ENCODE measurements around the gene TTN.

Gene TTN

DNA sequence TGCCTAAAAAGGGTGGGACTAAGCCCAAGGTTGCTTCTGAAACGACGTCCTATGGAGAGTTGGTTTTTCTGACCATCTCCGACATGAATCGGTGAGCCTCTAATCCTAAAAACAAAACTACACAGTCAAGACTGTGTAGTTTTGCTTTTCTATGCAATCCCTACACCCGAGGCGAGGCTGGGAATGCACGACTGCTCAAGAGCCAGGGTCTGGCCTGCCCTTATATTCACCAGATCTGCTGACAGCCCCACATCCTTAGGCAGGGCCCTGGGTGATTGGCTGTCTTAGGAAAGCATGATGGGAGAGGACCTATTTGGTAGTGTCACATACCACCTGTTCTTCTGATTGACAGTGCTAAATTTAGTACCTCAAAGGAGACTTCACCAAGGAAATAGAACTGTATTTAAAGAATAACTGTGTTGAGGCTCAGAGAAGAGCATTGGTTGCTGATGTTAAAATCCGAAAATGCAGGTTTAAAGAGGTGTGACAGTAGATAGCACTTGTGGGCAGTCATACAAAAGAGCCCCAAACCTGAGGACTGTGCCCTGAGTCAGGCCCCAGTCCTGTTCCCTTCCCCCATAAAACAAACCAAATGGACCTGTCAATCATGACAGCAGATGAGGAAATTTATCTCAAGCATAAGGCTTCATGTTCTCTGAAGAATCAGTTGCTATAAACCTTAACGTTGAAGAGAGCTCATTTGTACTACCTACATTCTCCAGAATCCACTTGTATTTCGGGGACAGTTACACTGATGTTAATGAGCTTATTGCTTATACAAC lies at the start of gene TTN:
TTN (minus strand) TSS at position 197 of the 782 bp plus-strand sequence. CDS start 2,781 bp downstream, outside the sequence.
- DNase-seq (ENCODE audit: low read depth in 2 of 2) = no peak

DNA sequence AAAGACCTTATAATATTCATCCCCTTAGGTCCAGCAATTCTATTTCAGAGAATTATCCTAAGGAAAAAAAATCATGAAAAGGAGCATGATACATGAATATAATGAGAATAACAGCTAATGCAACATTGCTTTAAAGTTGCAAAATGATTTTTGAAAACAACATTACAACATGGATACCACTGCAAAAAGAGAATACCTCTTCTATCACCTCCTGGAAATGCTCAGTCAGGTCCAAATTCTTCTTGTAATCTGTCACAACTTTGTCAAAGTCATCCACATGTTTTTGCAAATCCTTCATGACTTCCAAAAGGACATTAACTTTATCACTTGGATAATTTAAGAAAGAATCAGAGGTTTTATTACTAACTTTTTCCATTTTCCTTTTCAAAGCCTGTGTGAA lies 47.9 kb upstream of the TTN start:
- no peak for DNase-seq (ENCODE audit: low read depth in 2 of 2)

DNA sequence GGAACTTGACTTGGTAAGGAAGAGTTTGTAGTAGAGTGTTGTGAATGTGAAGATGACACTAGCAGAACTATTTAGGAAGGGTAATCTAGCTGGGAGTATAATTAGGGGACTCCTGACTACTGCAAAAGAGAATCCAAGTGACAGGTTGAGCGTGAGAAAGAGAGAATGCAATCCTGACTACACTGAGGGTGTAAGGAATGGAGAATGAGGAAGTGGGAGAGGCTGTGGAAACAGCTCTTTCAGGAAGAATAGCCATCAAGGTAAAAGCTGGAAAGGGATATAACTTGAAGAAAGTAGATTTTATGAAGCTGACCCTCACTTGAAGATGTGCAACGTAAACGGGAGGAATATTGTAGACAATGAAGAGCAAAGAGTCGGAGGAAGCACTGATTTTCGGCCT lies 41.1 kb upstream of the TTN start:
- no peak for DNase-seq (ENCODE audit: low read depth in 2 of 2)

DNA sequence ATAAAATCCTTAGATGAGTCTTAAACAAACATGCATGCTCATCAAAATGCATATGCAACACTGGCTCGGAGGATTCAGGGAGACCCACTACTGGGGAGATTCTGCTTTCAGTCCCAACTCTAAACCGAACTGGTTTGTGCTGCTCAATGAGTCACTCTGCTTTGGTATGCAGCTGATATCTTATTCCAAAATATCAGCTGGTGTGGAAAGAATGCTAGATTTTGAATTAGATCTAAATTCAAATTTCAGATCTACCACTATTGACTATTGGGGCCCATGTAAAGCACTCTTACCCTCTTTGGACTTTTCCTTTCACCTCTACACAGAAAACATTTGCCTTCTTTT lies 39.2 kb upstream of the TTN start:
- DNase-seq (ENCODE audit: low read depth in 2 of 2) = no peak

DNA sequence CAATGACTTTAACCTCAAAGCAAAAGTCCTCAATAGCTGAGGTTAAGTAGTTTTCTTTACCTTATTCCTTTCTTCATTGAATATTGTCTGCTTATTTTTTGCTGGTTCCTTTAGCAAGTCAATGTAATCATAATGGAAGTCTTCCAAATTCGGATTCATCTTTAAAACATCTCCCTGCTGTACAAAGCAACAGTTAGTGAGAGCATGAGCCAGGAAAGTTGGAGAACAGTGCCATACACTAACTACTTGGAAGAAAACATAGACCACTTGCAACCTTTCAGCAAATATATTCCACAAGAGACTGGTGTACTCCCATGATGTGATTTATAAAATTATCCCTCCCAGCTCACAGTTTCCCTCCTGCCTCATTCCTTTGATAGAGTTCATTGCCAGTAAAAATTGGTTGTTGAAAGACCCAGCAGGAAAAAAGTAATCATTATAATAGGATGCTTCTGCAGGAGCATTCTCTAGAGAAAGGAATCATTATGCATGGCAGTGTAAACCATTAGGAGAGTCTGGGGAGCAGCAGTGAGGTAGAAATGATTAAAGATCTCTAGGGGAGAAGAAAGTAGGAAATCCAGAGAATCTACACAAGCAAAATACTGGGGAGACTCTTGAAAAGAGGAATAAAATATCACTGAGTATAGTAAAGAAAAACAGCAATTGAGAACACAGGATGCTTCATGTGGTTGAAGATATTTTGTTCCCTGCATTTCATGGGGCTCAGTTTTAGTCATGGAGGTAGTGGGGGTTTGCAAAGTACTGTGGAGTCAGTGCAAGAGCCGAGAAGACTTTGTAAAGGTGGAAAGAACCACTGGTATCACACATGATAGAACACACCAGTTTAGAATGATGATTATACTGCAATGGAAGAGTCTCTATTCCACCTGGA lies 38.6 kb upstream of the TTN start:
- DNase-seq (ENCODE audit: low read depth in 2 of 2) = no peak

DNA sequence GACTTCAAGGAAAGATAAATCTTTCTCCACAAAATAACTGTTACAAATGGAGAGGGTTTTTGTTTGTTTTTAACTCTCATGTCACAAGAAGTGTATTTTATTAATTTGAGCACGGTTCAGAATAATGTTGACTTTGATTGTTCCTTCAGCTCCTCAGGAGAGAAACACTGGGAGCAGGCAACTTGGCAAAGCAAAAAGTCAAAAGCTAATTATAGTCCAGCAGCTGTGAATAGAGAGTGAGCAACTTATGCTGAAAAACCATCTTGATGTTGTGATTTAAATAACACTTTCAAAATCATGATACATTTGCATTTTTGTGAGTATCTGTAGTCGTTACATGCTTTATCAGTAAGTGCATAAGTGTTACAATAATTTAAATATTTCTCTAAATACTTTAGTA lies 37.5 kb upstream of the TTN start:
- DNase-seq (ENCODE audit: low read depth in 2 of 2) = no peak

DNA sequence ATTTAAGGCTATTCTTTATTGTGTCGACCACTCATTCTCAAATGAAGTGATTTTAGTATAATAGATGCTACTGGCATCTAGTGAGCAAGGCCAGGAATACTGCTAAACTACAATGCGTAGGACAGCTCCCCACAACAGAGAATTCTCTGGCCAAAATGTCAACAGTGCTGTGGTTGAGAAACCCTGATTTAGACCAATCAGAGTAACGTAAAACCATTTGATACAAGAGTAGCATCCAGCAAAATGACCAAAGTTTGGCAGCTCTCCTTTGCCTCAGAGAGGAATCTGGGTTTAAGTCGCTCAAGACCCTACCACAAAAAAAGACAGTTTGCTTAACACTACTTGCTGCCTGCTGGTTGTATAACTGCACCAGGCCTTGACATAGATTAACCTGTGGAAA lies 37.0 kb upstream of the TTN start:
- DNase-seq (ENCODE audit: low read depth in 2 of 2) = no peak

DNA sequence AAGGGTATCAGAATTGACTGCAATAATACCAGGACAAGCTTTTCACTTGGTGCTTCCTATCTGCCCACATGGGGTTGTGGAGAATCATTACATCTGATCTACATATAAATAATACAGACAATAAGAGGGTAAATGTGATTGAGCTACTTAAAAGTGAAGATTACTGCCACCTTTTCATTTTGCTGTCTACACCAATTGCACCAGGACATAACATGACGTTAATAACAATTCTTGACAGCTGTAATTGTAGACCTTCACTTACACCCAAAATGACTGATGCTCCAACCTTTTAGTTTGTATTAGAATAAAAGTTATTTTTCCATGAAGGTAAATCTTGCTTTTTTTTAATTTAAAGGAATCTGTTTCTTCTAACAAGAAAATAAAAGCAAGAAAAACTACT lies 36.5 kb upstream of the TTN start:
- DNase-seq (ENCODE audit: low read depth in 2 of 2) = no peak

DNA sequence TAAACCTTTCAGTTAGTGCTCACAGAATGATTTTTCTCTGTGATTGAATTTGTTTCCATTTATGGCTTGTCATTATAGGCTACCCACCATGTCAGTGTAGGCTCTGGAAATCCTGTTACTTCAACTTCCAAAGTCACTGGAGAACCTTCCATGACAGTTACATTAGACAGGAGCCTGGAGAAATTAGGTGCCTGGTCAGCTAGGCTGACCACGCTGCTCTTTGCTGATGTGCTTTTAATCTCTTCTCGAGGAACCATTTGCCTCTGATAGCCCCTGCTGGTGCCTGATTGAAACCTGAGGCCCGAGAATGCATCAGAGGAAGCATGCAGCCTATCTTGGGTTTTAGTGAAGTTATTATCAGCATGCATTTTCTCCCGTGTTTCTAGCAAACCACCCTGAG lies 29.6 kb upstream of the TTN start:
- DNase-seq (ENCODE audit: low read depth in 2 of 2) = no peak

DNA sequence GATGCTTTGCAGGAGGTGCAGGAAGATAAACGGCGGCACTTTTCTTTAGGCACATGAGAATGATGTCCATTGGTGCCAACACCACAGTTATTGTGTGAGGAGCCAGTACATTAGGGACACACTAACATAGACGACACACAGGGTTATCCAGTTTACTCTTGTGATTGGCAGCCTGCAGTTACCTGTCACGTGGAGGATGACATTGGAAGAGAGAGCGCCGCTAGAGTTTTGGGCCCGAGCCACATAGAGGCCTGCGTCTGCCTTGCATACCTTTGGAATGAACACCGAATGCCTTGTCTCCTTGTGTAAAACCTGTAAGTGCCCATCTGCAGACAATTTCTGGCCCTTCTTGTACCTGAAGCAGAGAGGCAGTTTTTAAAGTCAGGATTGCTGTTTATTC lies 26.9 kb upstream of the TTN start:
- no peak for DNase-seq (ENCODE audit: low read depth in 2 of 2)

DNA sequence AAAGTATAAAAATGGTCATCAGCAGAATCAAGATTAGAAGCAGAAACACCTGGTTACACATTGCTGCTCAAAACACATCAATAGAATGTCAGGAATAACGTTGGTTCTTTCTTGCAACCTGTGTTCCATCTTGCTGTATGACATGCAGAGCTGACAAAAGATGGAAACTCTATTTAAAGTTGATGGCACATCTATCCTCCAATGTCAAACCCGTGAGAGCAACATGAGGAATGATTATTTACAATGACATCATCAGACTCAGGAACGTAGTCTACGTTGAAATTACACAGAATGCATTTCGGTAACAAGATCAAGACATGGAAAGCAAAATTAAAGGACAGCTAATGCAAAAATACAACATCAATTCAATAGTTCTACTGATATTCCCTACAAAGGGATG lies 26.2 kb upstream of the TTN start:
- DNase-seq (ENCODE audit: low read depth in 2 of 2) = no peak

DNA sequence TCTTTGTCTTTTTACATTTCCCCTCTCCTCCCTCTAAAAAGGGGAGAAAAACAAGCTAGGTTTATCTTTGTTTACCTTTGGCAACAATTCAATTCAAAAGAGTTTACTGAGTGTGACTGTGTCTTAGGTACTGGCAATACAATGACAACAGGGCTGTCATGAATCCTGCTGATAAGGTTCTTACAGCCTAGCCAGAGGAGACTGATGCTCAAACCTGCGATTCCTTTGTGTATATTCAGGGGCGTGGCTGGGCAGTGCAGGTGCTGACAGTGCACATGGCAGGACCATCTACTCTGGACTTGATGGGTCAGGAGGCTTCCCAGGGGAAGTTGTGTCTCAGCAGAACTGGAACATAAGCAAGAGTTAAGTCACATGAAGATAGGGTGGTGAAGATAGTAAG lies 23.2 kb upstream of the TTN start:
- DNase-seq (ENCODE audit: low read depth in 2 of 2) = no peak

DNA sequence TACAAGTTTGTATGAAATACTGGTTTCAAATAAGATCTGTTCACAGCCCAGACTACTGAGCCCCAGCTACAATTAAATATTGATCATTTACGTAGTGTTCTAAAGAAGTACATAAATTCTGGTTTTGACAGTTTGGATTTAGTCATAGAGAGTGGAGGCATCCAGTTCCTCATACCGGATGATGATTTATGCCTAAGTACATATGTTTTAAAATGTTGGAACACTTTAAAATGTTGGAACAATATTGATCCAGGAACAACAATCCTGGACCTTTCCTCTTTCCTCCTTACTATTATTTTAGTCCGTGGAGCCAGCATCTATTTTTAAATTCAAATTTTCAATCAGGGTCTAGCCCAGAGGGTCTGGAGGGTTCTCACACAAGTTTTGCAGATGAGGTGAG lies 22.8 kb upstream of the TTN start:
- DNase-seq (ENCODE audit: low read depth in 2 of 2) = no peak

DNA sequence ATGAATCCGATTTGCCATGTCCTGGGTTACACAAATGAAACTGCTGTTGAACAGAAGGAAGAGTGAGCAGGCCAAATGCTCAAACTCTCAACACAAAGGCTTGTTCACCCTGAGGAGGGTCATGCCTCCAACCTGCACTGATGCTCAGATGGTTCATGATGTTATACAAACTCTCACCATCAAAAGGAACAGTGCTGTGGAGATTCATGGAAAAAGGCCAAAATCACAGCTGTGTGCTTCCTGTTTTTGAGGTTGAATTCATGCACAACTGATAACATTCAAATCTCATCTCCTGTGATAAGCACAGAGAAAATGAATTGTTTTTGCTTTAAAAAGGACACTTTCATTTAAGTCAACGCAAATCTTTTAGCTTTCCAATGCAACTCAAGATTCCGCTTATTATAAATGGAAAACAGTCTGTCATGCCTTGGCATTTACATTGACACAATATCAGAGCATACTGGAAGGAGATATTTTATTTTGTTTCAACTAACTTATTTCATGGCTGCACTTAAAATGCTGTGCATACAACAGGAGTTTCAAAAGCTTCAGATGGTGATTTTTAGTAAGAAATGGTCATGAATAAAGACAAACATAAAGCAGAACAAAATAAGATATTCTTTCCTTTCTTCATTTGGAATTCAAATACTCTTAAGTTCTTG lies 22.2 kb upstream of the TTN start:
- no peak for DNase-seq (ENCODE audit: low read depth in 2 of 2)

DNA sequence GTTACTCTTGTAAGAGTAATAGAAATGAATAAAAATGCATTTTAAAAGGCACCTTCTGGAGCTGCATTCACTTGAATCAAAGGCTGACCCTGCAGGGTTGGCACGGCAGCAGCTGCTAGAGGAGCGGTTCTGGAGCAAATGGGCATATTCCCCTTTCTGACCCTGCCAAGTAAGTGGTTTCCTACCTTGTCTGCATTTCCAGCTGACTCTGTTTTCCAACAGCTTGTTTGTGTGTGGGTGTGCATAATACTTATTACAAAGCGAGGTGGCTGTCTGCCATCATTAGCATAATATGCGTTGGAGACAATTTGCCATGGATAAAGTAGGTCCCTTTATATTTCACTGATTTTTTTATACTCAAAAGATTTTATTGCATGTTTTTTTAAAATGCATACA lies 21.3 kb upstream of the TTN start:
- no peak for DNase-seq (ENCODE audit: low read depth in 2 of 2)

DNA sequence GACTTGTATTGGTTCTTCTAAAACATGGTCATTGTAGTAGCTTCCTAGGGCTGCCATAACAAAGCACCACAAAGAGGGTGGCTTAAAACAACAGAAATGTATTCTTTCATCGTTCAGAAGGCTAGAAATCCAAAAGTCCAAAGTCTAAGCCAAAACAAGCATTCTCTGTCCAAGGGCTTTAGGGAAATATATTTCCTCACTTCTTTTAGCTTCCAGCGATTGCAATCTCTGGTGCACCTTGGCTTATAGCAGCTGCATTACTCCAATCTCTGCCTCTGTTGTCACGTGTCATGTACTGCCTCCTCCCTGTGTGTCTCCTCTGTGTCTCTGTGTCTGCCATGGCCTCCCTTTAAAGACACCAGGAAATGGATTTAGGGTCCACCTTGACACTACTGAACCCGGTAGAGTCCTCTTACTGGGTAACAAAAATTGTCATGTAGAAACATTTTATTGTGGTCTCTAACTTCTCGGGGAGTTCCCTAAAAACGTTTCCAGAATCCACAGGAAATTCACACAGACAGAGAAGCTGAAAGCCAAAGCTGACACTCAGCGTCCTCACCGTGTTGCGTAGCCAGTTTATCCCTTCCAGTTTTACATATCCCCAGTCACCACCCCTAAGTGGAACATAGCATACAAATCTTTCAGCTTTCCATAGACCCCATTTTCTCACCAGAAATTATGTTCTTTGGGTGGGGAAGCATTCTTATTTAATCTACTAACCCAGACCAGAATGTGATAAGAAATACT lies 20.7 kb upstream of the TTN start:
- no peak for DNase-seq (ENCODE audit: low read depth in 2 of 2)

DNA sequence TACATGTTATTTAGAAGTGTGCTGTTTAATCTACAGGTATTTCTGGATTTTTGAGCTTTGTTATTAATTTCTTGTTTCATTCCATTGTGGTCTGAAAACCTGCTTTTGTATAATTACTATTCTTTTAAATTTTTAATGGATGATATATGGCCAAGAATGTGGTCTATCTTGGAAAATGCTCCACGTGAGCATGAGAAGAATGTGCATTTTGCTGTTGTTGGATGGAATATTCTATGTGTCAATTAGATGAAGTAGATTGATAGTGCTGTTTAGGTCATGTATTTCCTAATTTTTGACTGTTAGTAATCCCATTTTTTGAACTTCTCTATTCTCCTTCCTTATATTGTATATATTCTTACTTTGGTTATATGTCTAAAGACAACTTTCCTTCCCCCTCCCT lies 19.9 kb upstream of the TTN start:
- DNase-seq (ENCODE audit: low read depth in 2 of 2) = no peak

DNA sequence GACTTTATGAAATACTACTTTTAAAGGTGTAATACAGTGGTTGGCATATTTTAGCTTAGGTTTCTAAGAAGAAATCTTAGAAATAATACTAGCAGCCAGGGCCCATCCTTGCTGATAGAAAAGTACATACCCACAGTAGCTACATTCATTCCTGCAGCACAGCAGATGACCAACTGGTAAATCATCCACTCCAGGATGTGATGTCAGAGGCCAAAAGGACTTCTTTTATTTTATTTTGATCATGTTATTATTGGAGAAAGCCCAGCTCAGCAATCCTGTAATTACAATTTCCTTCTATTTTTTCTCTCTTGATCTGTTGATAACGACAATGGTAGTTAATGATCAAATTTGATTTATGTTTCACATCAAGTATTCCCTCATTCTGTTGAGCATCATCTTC lies 18.0 kb upstream of the TTN start:
- no peak for DNase-seq (ENCODE audit: low read depth in 2 of 2)

DNA sequence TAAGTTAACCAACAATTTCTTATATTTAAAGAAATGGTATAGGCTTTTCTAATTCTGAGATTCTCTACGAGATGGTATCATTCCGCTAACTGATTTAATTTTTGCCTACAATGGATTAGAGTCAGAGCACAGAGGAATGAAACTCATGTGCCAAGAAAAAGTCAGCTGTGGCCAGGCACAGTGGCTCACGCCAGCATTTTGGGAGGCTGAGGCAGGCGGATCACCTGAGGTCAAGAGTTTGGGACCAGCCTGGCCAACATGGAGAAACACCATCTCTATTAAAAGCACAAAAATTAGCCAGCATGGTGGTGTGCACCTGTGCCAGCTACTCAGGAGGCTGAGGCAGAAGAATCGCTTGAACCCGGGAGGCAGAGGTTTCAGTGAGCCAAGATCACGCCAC lies 17.0 kb upstream of the TTN start:
- no peak for DNase-seq (ENCODE audit: low read depth in 2 of 2)

DNA sequence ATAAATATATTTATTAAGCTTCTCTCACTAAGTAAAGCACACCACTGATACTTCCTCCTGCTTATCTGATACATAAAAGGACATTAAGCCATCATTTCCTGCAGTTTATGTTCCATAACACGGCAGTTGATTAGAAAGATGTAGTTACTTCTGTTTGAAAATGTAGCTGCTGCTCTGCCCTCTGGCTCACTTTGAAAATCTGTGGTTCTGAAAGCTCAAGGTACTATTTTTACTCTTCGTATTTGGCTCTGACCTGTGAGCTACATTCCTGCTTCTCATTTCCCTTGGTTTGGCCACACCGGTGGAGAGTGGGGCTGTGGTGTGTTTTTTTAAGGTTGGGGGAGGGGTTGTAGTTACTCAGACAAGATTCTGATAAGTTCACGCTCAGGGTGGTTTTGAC lies 12.8 kb upstream of the TTN start:
- no peak for DNase-seq (ENCODE audit: low read depth in 2 of 2)

DNA sequence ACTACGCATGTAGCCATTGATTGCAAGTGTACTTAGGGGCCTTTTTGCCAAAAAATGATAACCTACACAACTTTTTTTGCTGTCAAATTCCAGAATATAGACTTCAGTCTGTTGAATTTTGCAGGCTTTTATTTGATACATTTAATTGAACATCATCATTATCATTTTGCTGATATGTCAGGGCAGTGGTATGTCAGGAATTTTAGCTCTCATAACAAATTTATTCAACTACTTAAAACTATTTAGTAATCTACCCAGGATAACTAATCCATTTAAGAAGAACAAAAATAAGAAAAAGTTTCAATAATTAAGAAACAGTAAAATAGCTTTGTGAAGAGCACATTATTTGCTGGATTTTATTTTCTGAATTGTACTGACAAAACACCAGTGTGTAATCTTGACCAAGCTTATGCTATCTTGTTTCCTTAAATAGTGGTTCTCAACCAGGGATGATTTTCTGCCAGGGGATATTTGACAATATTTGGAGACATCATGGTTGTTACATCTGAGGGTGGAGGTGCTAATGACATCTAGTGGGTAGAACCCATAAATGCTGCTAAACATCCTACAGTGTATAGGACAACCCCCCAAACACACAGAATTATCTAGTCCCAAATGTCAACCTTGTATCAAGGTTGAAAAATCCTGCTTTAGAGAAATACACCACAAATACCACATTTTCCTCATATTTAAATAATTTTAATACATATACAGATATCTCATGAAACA lies 12.1 kb upstream of the TTN start:
- DNase-seq (ENCODE audit: low read depth in 2 of 2) = no peak
